SU-DHL-6 (cell line): ENCODE results near the gene NLRP4.

Experiments
- H2AFZ ChIP-seq: fragments of 200-600 bp; sonication (generic); 2 replicates; pipeline ENCODE4 v1.6.1; 2014; ENCODE audit warnings: low read depth, mild to moderate bottlenecking, moderate library complexity, mixed read lengths, antibody characterized with exemption, low read length; ENCODE audit not compliant: severe bottlenecking
- H3F3A ChIP-seq: fragments of 200-600 bp; shearing (Covaris generic); 2 replicates; pipeline ENCODE4 v1.6.0; 2016; ENCODE audit warnings: antibody characterized with exemption, mild to moderate bottlenecking; ENCODE audit not compliant: insufficient read depth
- H3K27ac ChIP-seq: fragments of 200-600 bp; sonication (generic); 2 replicates; pipeline ENCODE4 v1.5.1; 2016; ENCODE audit warnings: low read depth, mild to moderate bottlenecking, low read length, moderate library complexity, mixed read lengths
- H3K27me3 ChIP-seq: fragments of 200-600 bp; sonication (generic), shearing (Covaris generic); 2 replicates; pipeline ENCODE4 v1.6.0; 2014; ENCODE audit warnings: mild to moderate bottlenecking, low read length
- H3K36me3 ChIP-seq: fragments of 200-600 bp; sonication (generic); 2 replicates; pipeline ENCODE4 v1.6.1; 2014; ENCODE audit warnings: mild to moderate bottlenecking, low read length, mixed read lengths
- H3K4me2 ChIP-seq: fragments of 300-600, 200-600 bp; shearing (Covaris generic), sonication (generic); 2 replicates; pipeline ENCODE4 v1.6.0; 2014; ENCODE audit warnings: low read length, low read depth, mild to moderate bottlenecking; ENCODE audit not compliant: poor library complexity, severe bottlenecking
- H3K4me3 ChIP-seq: fragments of 200-600 bp; sonication (generic); 2 replicates; pipeline ENCODE4 v1.5.1; 2014; ENCODE audit warnings: antibody characterized with exemption, low read length, mild to moderate bottlenecking, mixed read lengths; ENCODE audit not compliant: insufficient read depth, poor library complexity, severe bottlenecking
- H3K79me2 ChIP-seq: fragments of 200-600 bp; sonication (generic); 2 replicates; pipeline ENCODE4 v1.6.1; 2014; ENCODE audit warnings: mild to moderate bottlenecking, low read length, moderate library complexity; ENCODE audit not compliant: insufficient read depth
- H3K9ac ChIP-seq: fragments of 200-600 bp; sonication (generic); 2 replicates; pipeline ENCODE4 v1.7.0; 2014; ENCODE audit warnings: mild to moderate bottlenecking, low read length
- H3K9me2 ChIP-seq: fragments of 200-600 bp; sonication (generic); replicated peaks from 2 replicates; pipeline ENCODE4 v1.6.1; 2014; ENCODE audit warnings: low read length; ENCODE audit not compliant: insufficient read depth
- H3K9me3 ChIP-seq: fragments of 200-600 bp; sonication (generic); 2 replicates; pipeline ENCODE4 v1.6.1; 2014; ENCODE audit warnings: low read length, mixed read lengths; ENCODE audit not compliant: insufficient read depth
- H4K20me1 ChIP-seq: fragments of 200-600 bp; sonication (generic); 2 replicates; pipeline ENCODE4 v1.6.1; 2014; ENCODE audit warnings: low read depth, mild to moderate bottlenecking, antibody characterized with exemption, low read length, moderate library complexity, mixed read lengths
- EZH2phosphoT487 ChIP-seq: fragments of 200-600 bp; sonication (generic), shearing (Covaris generic); conservative IDR thresholded peaks from 2 replicates; pipeline ENCODE4 v1.6.1; 2018; ENCODE audit warnings: mild to moderate bottlenecking, antibody characterized with exemption, low read length, moderate library complexity, mixed read lengths
- TF ChIP-seq, protein P1 (sequence below): fragments of 200-600 bp; sonication (generic); IDR thresholded peaks from one replicate; pipeline ENCODE4 v1.5.1; 2017; ENCODE audit warnings: antibody characterized with exemption, mild to moderate bottlenecking, low read length, moderate library complexity; ENCODE audit not compliant: insufficient read depth, poor library complexity, severe bottlenecking

NLRP4 gene

DNA sequence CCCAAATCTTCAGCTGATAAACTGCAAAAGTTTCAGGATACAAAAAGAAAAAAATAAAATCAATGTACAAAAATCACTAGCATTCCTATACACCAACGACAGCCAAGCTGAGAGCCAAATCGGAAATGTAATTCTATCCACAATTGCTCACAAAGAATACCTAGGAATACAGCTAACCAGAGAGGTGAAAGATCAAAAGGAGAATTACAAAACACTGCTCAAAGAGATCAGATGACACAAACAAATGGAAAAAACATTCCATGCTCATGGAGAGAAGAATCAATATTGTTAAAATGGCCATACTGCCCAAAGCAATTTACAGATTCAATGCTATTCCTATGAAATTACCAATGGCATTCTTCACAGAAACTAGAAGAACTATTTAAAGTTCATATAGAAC is 34.1 kb upstream of the NLRP4 start:
- no peaks in the 10 kb centered on the region for H3K9me3 ChIP-seq
- H3F3A ChIP-seq, result no peaks in the 10 kb centered on the region
- no peaks in the 10 kb centered on the region for H3K27me3 ChIP-seq
- peaks cover 32% of the 10 kb centered on the region for H3K36me3 ChIP-seq
- H3K4me3 ChIP-seq, result no peak overlapping the region
- no peak for TF ChIP-seq EZH2phosphoT487
- no peak overlapping the region for H2AFZ ChIP-seq
- peaks cover 83% of the 10 kb centered on the region for H3K79me2 ChIP-seq
- no peak overlapping the region for H3K9ac ChIP-seq
- peak overlapping the region; percentile 32 for H3K4me2 ChIP-seq
- no peaks in the 10 kb centered on the region for H4K20me1 ChIP-seq
- H3K9me2 ChIP-seq, result no peaks in the 10 kb centered on the region
- peak overlapping the region; percentile 51; the same call in 1 of the 2 replicates for H3K27ac ChIP-seq

DNA sequence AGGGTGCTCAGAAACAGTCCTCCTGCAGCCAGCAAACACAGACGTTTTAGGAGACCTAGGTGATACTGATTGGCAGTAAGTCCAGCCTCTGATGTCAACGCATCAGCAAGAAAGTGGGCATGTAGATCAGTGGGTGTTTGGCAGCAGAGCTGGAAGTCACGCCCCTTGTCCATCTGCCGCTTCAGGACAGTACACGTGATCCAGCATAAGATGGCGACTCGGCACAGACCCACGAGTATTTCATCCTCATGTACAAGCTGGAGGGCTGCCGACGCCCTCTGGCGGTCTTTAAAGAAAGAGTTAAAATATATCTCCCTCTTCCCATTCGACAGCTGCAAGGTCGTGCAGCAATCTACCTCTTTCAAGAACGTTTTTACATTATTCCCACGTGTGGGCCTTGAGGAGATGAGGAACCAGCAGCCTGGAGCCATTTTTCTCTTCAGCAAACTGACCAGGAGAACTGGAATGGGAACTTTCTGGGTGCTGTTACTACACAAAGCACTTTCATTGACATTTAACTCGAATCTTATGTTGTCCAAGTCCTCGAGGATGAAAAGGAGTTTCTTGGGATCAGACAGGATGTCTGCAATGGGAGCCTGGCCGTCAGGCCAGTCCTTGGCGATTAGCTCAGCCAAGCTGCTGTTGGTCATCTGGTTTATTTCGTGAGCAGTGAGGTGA is 26.8 kb upstream of the NLRP4 start:
- Histone ChIP-seq H3K27me3 (no peaks in the 10 kb centered on the region), H3K4me3 (no peak overlapping the region), H3K36me3 (peaks cover 29% of the 10 kb centered on the region), H3F3A (no peaks in the 10 kb centered on the region), H3K79me2 (peaks cover 96% of the 10 kb centered on the region), H3K9ac (no peak overlapping the region), H4K20me1 (no peaks in the 10 kb centered on the region), H3K4me2 (peak overlapping the region; percentile 22), H2AFZ (peak overlapping the region; percentile 76), H3K27ac (no peak overlapping the region), H3K9me3 (no peaks in the 10 kb centered on the region), H3K9me2 (no peaks in the 10 kb centered on the region)
- TF ChIP-seq EZH2phosphoT487, result no peak
- TF ChIP-seq, protein P1, sequence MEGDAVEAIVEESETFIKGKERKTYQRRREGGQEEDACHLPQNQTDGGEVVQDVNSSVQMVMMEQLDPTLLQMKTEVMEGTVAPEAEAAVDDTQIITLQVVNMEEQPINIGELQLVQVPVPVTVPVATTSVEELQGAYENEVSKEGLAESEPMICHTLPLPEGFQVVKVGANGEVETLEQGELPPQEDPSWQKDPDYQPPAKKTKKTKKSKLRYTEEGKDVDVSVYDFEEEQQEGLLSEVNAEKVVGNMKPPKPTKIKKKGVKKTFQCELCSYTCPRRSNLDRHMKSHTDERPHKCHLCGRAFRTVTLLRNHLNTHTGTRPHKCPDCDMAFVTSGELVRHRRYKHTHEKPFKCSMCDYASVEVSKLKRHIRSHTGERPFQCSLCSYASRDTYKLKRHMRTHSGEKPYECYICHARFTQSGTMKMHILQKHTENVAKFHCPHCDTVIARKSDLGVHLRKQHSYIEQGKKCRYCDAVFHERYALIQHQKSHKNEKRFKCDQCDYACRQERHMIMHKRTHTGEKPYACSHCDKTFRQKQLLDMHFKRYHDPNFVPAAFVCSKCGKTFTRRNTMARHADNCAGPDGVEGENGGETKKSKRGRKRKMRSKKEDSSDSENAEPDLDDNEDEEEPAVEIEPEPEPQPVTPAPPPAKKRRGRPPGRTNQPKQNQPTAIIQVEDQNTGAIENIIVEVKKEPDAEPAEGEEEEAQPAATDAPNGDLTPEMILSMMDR, result peak; percentile 68

DNA sequence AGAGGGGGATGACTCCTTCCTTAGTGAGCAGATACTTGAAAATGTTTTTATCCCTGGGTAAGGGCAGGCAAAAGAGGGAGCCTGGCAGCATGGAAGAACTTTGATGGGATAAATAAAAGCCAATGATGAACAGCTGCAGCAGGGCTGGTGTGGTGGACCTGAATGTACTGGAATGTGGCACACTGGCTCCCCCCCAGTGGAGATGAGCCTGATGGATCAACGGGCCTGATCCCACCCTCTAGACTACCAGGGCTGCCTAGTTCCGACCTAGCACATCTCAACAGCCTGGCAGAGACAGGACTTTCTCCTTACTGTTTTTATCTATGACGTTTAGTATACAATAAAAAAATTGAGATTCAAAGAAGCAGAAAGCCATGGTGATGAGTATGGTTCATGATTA is 25.0 kb upstream of the NLRP4 start:
- Histone ChIP-seq H2AFZ (no peak overlapping the region), H3K9me3 (no peaks in the 10 kb centered on the region), H3K9me2 (no peaks in the 10 kb centered on the region), H3K9ac (no peak overlapping the region), H3K27ac (no peak overlapping the region), H3K4me3 (no peak overlapping the region), H3K27me3 (no peaks in the 10 kb centered on the region), H4K20me1 (no peaks in the 10 kb centered on the region), H3K36me3 (peaks cover 27% of the 10 kb centered on the region), H3F3A (no peaks in the 10 kb centered on the region), H3K79me2 (peaks cover 96% of the 10 kb centered on the region), H3K4me2 (no peak overlapping the region)
- no peak for TF ChIP-seq EZH2phosphoT487
- TF ChIP-seq, protein P1, result no peak

DNA sequence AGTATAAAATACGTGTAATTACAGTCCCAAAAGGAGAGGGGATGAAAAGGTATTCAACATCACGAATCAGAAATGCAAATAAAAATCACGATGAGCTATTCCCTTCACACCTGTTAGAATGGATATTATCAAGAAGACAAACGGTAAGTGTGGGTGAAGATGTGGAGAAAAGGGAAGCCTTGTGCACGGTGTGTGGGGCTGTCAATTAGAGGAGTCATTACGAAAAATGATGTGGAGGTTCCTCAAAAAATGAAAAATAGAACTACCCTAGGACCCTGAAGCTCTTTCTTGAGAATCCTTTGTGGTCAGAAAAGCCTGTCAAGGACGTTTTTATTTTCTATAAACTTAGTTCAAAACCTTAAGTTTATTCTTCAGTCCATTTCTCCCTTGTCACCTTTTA is 23.9 kb upstream of the NLRP4 start:
- TF ChIP-seq, protein P1, result no peak
- no peak for TF ChIP-seq EZH2phosphoT487
- H3K9me3 ChIP-seq, result no peaks in the 10 kb centered on the region
- H3K27me3 ChIP-seq, result no peaks in the 10 kb centered on the region

More for the DNA sequence above, 23.9 kb upstream of the NLRP4 start:
- Histone ChIP-seq H3K4me2 (peak overlapping the region; percentile 1), H3K36me3 (peaks cover 25% of the 10 kb centered on the region), H3F3A (no peaks in the 10 kb centered on the region), H3K79me2 (peaks cover 96% of the 10 kb centered on the region), H2AFZ (no peak overlapping the region), H3K4me3 (no peak overlapping the region), H3K9me2 (no peaks in the 10 kb centered on the region), H3K9ac (no peak overlapping the region), H3K27ac (0 out of 2 replicates have a peak overlapping the region, but pooled peaks have one; percentile 9), H4K20me1 (no peaks in the 10 kb centered on the region)
